NCI-H460 (cell line): ENCODE measurements around the gene LY6G6C. TPM values are rescaled to one million over a fixed set of nuclear protein-coding genes. Genes with fewer than 3 reads are reported as not detected.

Experiments used
- DNase-seq: peaks from one replicate; pipeline ENCODE4 v3.0.0-alpha.2; 2016; ENCODE audit warnings: low read depth; ENCODE audit errors: extremely low read depth
- polyA plus RNA-seq: library from polyadenylated mRNA; depleted of rRNA; stranded (reverse); fragments of >200 nt; gene quantifications from 2 replicates; pipeline ENCODE4 v1.2.3, GENCODE V29; 2014; cell fraction: nucleus; rRNA removed
- total RNA-seq: library from RNA; depleted of rRNA; stranded (reverse); fragments of >200 nt; shearing (Covaris generic); gene quantifications from 2 replicates; pipeline ENCODE4 v1.2.3, GENCODE V29; 2014; rRNA removed

LY6G6C gene, protein sequence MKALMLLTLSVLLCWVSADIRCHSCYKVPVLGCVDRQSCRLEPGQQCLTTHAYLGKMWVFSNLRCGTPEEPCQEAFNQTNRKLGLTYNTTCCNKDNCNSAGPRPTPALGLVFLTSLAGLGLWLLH
- not detected in 2 replicates for total RNA-seq
- polyA plus RNA-seq: not detected in 2 replicates

DNA sequence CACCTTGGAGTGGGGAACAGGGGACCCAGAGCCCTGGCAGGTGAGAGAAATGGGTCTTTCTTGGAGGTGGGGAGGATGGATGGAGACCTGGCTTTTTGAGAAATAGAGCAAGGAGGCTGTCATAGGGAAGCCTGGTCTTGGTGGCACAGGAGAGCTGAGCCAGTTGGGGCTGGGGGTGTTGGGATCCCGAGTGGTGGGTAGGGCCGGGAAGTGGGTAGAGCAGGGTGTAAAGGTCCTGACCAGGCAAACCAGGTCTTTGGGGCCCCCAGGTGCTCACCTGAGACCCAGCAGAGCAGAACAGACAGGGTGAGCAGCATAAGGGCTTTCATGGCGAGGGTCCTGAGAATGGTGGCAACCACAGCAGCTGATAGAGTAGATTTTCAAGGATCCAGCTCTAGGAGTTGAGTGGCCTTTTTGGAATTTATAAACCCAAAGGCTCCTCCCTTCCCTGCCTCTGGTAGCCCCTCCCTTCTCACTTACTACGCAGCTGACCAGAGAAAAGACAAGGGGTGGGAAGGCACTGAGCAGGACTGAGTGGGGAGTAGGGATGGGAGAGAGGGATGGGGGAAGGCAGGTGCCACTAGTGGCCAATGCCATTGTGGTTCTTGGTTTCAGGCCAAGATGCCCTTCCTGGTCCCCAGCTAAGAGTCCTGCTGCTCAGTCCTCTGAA, at the start of gene LY6G6C:
Gene LY6G6C, minus strand, starts transcription at position 396 of the 670 bp plus-strand sequence. Its CDS starts 67 bp downstream, at position 329.
- no peak for DNase-seq

- no peak for DNase-seq
These were observed 49.3 kb upstream of the LY6G6C start for GRCh38 chr6:31770860-31771259.

- peak; percentile 51 for DNase-seq
These were observed 48.3 kb upstream of the LY6G6C start for GRCh38 chr6:31769684-31770371.

GRCh38 chr6:31768363-31769257, 47.1 kb upstream of the LY6G6C start:
- DNase-seq: no peak

DNA sequence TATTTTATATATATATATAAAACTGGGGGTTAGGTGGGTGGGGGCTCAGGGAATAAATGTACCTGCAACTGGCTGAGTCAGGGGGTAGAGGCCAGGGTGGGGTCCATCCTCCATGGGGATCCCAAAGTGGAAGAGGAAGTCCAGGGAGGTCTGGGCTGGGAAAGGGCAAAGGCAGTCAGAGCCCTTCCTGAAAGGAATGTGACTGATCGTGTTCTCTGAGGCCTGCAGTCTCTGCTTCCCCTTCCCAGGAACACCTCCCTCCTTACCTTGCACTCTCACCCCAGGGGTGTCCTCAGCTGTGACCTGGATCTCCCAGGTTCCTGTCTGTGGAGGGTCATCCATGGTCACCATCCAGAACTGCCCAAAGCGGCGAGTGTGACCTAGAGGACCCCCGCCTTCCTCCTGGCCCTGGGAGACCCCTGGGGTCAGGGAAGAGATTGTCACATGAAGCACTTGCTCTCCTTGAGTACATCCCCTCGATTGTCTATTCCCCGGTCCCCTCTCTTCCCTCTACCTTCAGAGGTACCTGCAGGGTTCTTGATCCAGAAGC, 45.6 kb upstream of the LY6G6C start:
- DNase-seq: no peak

DNA sequence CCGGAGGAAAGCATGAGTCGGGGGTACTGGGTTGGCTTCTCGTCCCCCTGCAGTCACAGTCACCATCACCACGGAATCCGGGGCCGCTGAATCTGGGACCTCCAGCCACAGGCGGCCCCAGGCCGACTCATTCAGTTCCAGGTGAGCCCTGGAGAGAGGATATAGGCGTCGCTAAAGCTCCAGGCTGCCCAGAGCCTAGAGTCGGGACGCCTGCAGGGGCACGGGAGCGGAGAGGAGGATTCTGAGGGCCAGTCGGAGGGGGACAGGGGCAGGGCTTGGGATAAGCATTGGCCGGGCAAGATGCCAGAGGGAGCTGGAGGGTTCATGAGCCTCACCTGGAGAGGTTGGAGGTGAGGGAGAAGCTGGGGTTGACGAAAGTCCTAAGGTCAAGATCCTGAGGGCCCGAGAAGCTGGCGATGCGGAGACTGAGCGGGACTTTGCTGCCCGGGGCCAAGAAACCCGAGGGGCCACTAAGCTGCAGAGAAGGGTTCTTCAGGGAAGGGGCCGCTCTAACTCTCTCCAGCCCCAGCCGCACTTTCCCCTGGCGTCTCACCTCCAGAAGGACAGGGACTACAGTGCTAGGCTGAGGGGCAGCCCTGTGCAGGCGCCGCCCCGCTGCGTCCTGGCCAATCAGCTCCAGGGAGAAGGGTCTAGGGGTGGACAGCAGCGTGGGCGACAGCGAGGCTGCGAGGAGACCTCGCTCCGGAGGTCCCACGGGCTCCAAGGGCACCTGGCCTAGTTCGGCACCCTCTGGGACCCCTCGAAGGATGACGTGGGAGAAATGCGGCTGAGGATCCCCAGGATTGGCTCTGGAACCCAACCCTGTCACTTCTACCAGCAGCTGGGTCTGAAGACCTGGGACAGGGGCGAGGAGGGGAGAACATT, 44.6 kb upstream of the LY6G6C start:
- no peak for DNase-seq

- no peak for DNase-seq
These were observed 44.0 kb upstream of the LY6G6C start for GRCh38 chr6:31765559-31765909.

DNA sequence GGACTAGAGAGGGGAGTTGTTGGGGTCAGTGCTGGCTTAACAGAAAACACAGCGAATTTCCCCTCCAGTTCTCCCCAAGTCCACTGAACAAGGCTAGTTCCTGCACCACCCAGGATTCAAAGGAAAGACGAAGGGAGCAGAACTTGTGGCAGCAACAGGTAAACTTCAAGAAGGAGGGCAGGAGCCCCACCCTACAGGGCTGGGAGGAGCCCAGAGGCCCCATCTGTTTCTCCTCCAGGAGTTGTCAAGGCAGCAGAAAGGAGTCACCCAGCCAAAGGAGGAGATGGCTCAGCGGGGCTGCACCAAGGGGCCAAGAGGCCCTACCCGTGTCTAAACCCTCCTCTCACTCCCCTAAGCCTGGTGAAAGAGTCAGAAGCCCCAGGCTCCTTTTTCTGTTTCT, 42.7 kb upstream of the LY6G6C start:
- DNase-seq: no peak

- no peak for DNase-seq
These were observed 42.0 kb upstream of the LY6G6C start for GRCh38 chr6:31763619-31763940.

GRCh38 chr6:31762878-31763618, 41.5 kb upstream of the LY6G6C start:
- DNase-seq: no peak

DNA sequence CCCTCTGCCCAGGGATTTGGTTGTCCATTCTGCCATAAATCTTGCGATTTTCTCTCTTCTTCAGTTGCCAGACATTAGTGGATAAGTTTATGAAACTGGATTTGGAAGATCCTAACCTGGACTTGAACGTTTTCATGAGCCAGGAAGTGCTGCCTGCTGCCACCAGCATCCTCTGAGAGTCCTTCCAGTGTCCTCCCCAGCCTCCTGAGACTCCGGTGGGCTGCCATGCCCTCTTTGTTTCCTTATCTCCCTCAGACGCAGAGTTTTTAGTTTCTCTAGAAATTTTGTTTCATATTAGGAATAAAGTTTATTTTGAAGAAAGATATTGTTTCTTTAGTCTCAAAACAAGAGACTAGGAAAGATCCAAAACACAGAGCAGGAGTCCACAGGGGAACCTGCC, 40.8 kb upstream of the LY6G6C start, which contains the start of gene SAPCD1:
Gene SAPCD1, plus strand, starts transcription at position 301 of the 400 bp plus-strand sequence. CDS start 399 bp downstream, outside the sequence.
- no peak for DNase-seq

GRCh38 chr6:31761343-31761742, 39.8 kb upstream of the LY6G6C start:
- no peak for DNase-seq

DNA sequence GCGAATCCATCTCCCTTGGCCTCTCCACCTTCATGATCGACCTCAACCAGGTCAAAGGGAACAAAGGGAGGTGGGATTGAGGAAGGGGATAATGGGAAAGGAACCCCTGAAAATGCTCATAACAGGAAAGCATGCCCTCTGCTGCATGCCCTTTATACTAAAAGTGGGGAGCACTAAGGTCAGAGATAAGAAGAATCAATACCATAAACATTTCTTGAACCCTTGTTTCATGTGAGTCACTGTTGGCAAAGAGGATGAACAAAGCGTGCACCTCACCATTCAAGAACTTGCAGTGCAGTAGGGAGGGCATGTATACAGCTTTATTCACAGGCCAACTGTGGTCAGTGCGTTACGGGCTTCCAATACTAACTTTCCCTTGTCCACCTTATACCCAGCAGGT, 39.2 kb upstream of the LY6G6C start:
- no peak for DNase-seq

DNA sequence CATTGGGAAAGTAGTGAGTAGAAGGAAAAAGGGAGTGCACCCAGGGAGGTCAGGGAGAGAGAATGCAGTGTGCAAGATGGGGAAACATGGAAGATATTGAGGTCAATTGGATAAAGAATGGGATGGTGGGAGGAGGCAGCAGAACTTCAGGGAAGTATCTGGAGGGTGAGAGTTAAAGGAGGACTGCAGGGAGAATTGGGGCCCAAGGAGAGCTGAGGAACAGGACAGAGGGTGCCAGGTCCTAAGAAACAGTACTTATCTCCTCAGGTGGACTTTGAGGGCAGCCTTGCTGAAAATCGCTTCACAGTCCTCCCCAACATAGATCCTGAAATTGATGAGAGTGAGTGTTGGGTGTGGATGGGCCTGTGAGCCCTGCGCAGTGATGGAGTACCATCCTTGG, 36.7 kb upstream of the LY6G6C start:
- DNase-seq: no peak

DNA sequence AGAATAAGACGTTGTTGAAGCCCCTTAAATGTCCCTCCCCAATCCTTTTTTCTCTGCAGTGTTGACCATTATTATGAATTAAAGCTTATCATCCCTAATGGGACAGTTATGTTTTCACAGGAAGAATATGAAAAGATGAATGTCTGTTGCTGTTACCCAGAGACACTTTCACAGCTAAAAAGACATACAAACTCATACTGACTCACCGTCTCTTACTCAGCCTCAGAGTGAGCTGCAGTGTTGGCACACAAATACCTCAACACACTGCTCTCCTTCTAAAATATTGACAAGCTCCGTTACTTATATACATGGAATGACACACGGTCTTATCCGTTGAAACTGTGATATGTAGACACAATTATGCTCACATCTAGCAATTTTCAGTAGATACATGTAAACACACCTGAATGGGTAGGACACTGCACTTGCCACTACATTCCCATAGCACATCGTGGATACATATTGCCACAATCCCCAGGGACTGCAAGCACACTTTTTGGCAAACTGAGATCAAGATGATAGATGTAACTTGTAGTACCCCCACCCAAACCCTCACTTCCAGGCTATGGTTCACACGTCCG, 31.3 kb upstream of the LY6G6C start:
- no peak for DNase-seq

DNA sequence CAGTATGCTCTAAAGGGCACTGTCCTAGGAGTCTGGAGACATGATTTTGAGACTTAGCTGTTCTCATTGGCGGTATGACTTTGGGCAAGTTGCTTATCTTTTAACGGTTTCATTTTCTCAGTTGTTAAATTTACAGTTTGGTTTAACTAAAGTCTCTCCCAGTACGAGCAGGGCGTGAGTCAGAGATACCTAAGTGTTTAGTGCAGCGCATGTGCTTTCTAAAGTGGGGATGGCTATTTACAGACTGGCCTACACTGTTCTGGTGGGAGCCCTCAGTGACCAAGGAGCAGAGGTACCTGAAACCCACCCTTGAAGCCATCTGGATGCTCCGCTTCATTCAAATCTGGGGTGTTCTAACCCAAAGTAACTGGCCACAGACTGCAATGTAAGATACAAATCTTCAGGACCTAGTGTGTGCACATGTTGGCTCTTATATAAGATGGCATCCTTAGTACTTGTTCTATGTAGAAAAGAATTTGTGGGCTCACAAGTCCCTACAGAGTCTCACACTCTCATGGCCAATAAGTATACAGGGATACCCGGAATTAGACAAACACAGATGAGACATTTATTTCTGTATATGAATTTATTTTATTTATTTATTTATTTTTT, 29.0 kb upstream of the LY6G6C start:
- DNase-seq: no peak

DNA sequence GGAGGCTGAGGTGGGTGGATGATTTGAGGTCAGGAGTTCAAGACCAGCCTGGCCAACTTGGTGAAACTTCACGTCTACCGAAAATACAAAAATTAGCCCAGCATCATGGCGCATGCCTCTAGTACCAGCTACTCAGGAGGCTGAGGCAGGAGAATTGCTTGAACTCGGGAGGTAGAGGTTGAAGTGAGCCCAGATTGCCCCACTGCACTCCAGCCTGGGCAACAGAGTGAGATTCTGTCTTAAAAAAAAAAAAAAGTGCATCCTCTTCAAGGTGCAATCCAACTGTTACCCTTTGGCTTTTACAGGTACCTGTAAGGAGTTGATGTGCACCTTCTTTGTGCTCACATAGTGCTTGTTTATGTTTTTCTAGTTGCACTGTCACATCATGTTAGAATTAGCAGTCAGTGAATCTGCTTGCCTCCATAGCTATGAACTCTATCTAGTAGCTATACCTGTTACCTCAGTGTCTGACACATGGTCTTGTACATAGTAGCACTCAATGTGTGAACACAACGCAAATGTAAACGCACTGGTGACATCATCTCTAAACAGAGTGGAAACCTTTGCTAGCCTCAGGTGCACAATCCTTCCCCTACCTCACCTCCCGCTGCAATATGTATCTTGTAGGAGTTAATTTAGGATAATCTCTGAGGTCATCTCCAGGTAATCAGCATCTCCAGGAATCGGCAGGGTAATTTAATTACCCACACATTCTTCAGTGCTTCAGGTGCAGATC, 27.9 kb upstream of the LY6G6C start:
- DNase-seq: no peak

- DNase-seq: no peak
These were observed 22.9 kb upstream of the LY6G6C start for GRCh38 chr6:31744422-31744821.
